ENCODE measurements around the gene HLF.

The HLF gene

DNA sequence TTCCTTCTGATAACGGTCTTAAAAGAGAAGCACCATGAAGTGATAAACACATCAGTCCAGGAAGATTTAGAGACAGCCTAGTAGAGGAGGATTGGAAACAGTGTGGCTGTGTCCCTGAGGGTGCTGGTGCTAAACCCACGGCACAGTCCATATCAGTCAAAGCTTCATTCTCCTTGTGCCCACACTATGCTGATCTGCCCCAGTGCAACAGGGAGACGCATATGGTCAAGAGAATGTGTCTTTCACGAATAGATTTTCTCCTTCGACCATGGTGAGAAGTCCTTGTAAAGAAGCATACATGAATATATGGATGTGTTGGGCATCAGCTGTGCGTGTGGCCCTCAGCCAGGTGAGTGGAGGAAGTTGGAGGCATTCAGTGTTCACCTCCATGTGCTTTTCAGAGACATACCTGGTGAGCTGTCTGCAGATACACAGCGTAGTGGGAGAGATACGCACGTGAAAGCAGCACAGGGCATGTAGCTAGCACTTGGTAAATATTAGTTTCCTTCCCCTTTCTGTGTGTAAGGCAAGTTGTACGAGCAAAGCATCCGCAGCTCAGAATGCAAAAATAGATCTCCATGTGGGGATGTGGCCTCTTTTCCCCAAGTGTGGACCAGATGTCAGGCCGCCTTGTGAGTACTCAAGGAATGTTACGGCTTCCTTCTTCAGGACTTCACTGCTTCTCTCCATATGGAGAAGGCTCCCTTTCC, 29.4 kb downstream of the HLF start:
- DNase-seq: no peak

DNA sequence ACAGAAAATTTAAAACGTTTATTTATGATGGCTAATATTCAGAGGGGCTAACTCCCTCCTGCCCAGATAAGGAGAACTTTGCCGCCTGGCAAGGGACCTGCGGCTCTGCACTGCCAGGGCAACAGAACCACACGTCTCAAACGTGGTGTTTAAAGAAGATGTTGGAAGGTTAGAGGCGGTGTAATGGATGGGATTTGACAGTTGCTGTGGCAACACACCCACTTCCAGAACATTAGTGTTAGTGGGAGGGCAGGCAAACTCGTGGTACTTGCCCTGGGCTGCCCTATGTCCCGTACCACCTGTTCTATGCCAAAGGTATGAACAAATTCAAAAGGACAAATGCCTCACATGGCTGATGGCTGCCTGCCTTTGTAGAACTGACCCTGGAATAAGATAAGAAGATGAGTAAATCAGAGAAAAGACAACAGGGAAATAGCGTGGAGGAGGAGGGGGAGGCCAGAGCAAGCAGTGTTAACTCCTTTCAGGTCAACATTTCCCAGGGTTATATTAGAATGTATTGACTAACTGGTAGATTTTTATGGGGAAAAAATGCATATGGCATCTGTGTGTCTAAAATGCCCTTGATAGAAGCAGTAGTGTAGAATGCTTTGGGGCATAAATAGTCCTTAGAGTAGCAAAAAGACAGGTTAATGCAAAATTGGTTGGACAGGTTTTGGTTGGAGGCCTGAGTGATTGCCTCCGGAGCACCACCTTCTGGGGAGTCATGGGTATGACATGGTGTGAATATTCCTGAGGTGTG, 30.8 kb downstream of the HLF start:
- no peak for DNase-seq

DNA sequence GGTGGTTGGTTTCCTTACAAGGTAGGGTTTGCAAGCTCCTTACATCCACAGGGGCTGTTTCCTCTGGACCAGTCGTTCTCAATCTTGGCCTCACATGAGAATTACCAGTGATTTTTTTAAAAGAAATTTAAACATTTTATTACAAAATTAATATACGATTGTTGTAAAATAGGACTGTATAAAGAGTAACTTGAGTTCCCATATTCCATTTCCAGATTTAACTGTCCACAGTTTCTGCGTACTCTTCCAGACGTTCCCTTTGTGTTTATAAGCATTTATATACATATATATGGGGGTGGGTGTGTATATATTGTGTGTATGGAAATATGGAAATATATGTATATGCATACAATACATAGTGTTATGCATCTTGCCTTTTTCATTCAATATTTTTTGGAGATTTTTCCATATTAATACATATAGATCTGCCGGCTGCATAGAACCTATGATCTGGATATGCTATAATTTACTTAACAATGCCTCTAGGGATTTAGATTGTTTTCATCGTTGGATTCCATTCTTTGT, 31.5 kb downstream of the HLF start:
- DNase-seq: no peak

DNA sequence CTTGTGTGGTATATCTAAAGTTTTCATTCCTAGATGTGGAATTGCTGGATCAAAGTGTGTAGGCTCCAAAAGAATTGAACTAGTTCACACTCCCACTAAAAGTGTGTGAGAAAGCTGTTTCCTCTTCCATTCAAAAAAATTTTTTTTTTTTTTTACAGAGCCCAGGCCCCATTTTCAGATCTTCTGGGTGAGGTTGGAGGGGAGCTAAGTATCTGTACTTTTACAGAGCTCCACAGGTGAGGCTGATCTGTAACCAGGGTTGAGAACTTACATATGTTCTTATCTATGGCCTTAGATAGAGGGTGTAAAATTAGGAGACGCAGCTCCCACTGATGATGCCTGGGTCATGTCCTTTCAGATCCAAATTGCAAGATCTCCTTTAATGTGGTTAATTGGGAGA, 31.9 kb downstream of the HLF start:
- DNase-seq: no peak

DNA sequence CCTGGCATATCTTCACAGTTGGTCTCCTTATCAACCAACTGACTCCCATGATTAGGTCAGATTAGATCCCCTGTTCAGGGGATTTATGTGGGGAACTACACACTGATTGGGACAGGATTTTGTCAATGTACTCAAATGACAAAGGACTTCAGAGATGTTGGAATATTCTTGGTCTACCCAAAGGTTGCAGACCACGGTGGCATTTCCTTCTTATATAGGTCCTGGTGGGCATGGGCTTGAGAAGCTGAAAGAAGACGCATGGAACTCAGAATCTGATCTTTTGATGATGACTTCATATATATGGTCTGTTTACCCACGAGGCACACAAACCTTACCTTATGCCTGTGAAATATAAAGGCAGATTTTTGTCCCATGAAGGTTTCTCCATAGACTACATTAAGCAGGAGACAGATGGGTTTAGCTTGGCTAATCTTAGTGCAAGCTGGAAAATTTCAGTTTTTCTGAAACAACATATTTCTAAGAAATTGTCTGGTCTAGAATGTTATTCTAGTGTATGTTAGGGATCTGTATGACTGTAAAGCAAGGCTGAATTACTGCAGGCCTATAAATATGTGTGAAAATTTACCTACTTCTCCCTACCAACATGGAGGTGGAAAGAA, 33.5 kb downstream of the HLF start:
- no peak for DNase-seq

DNA sequence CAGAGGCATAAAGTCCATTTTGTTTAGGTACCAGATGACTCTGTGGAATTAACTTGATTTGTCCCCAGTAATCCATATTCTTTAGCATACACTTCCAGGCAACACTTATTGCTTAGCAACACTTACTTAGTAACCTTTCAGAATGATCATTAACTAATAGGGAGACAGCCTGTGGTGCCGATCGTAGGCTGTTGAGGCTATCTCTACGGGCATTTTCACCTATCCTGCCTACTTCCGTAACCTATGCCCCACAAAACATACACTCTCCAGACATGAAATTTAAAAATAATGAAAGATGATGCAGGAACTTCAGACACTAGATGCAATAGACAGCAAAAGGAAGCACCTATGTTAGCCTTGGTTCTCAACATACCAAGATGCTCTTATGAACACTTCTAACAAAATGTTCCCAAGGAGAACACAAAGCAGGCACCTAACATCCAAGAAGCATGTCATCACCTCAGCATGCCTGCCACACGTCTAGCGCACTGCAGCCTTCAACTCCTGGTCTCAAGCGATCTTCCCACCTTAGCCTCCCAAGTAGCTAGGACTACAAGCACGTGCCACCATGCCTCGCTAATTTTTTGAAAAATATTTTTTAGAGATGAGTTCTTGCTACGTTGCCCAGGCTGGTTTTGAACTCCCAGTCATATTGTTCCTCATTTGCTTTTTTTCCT, 34.5 kb downstream of the HLF start:
- no peak for DNase-seq

DNA sequence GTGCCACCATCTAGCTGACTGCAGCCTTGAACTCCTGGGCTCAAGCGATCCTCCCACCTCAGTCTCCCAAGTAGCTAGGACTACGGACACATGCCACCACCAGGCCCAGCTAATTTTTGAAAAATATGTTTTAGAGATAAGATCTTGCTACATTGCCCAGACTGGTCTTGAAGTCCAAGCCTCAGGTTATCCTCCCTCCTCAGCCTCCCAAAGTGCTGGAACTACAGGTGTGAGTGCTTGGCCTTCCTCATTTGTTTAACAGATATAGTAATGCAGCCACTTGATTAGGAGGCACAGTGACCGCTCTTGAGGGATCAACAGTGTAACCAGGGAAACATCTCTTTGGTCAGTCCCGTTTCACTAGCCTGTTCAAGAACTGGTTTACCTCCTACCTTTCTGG, 35.1 kb downstream of the HLF start:
- DNase-seq: no peak

DNA sequence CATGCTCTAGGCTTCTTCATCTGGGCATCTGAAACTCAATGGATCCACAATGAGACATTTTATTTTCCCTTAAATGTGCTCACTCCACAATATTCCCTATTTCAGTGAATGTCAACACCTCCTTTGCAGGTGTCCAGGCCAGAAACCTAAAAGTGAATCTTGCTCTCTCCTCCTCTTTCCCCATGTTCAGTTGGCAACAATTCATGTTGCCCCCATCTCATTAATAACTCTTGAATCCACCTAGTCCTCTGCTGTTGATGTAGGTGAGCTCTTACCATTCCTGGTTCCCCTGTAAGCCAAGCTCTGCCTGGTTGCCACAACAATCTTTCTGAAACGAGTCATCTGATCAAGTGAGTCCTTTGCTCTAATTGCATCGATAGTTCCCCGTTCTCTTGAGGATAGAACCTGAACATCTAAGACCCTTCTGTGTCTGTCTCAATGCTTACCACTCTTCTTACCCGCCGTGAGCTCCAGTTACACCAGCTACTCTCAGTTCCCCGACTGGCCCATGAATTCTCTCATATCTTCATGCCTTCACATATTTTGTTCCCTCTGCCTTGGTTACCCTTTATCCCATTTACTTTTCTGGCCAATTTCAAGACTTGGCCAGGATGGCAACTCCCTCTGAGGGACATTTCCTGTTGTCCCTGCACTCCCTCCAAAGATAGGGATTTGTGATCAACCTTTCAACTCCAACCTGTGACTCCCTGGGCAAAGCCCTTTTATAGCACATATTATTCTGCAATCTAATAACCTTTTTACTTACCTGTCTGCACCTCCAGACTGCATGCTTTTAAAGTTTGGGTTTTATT, 35.9 kb downstream of the HLF start:
- DNase-seq: no peak

DNA sequence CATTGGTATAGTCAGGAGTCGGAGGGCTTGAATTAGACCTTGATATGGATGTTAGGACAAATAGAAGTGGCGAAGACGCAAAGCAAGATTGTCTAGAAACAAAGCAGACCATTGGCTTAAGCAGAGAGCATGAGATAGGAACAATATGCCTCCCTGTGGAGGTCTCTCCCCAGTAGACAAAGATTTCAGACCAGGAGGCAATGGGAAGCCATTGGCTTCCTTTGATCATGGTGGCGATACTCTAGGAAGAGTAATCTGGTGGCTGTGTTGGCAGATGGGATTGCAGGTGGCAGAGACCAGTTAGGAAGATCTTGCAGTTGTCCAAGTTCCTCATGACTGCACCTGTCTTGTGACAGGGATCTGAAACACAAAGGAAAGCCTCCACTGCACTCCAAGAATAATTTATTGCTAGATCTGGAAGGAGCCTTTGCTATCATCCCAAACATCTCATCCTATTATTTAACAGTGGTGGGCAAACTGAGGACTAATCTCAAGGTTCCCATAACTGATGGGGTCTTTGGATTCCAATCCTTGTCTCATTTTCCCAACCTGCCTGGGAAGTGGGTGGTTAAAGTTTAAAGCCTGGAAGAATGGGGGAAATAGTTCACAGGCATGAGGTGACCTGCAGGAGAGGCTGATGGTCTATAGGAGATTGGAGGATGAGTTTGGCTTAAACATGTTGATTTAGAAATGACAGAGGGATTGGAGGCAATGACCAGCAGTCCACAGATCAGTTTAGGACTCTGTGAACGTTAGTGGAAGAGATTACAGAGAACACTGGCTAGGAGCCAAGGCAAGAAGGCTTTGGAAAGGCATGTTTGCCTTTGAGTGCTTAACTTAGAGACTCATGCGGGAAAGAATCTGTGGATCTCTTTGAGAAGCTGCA, 37.0 kb downstream of the HLF start:
- DNase-seq: no peak

DNA sequence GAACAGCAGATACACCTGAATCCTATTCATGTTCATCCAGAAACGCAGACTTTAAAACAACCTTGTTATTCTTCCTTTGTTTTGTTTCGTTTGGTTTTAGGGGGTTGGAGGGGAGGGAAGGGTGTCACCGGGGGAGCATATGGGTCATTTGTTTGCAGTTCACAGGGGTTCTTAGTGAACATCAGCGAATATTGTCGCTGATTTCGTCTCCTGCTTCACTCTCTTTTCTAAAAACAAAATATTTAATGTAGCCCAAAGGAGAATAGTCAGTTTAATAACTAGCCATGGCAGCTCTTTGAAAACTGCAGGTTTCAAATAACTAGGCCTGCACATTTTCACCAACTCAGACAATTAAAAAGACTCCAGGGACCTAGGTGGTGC, 37.6 kb downstream of the HLF start:
- DNase-seq: no peak

DNA sequence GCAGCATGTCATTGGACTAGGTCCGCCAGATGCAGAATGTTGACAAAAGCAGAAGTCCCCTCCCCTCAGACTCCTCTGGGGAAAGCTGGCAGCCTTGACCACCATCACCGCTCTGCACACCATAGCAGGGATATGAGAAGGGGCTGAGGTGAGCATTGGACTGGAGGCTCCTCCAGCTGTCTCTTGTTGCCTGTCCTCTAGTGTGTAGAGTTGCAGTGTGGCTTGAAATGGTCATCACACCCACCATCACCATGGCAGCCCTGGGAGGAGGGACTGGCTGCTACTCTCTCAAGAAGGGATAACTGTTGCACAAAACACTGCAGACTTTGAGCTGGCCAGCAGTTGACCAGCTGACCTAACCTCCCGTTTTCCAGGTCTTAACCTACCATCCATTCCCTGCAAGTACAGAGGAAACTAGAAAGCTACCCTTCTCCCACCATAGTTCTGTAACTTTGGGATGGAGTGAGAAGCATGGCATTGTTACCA, 38.3 kb downstream of the HLF start:
- DNase-seq: no peak

DNA sequence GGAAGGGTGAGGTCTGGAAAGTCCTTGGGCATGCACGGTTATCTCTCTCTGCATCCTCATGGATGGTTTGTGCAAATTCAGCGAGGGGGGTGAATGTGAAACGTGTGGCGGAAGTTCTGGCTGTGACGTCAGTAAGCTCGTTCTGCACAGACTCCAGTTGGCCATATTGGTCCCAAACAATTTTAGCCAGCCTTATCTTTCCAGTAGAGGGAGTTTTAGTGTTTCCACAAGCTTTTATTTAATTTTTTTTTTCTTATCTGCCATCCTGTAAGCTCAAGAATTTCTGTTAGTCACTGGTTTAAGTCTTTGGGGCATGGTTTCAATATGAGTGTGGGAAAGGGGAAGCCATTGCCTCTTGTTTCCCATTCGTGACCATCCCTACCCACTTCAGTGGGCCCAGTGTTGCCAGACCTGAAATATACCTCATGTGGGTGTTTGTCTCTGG, 39.0 kb downstream of the HLF start:
- DNase-seq: no peak

DNA sequence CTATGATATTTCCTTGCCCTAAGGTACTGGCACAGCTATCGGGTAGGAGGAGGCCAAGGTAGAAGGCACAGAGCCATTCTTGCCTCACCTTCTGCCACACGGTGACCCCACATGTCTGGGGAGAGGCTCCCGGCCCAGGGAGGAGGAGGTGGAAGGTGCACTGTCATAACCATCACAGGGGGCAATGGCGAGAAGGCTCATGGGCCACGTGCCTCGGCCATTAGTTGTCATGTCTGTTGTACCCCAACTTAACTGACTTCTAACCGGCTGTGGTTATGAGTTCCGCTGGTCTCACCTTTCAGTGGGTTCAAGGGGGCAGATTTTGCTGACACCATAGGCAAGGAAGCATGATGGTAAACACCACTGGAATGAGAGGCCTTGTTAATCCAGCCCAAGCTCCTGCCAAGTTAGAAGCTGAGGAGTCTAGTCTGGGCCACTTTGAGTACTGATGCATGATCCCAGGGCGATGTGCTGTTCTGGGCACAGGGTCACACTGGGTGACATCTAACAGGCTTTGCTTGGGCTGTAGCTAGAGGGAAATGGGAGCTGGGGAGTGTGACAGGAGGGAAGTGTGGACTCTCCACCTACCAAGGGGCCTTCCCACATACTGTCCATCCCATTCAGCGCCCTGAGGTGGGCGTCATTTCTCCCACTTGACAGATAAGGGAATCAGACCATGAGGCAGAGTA, 39.6 kb downstream of the HLF start:
- no peak for DNase-seq

DNA sequence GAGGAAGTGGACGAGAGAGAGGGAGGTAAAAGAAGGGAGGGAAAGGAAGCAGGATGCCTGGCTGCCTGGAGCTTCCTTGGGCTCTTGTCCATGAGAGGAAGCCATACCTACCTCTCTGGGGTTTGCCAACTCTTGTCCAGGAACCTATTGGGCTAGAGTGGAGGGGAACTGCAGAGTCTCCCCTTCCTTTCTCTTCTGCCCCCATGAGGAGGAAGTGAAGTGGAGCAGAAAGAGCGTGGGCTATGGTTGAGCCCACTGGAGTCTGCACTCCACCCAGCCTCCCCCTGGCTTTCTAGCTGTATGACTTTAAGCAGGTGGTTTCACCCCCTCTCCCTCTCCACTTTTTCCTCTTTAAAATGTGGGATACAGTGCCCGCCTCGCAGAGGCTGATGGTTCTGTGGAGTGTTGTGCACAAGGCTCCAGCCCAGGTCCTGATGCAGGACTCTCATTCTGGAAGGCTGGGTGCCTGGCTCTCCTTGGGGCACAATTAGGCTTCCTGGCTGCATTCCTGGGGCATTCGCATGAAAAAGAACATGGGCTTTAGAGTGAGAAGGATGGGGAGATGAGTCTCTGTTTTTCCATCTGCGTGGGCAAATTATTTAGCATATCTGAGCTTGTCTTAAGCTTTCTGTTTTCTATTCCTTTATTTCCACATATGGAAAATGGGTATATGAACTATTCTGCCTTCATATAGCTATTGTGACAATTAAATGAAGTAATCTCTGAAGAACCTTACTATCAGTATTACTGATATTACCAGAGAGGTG, 40.7 kb downstream of the HLF start:
- DNase-seq: no peak

DNA sequence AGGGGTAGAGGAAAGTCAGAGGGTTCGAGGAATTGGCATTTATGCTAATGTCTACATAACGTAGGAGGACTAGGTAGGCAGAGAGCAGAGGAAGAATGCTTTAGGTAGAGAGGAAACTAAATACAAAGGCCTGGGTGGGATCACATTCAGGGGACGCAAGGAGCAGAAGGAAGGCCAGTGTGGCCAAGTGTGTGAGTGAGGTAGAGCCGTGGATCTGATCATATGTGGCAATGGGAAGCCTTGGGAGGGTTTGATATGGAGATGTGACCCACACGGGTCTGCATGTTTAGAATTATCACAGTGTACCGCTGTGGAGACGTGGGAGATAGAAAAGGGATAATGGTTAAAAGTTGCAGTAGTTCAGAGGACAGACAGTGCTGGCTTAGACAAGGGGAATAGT, 43.1 kb downstream of the HLF start:
- no peak for DNase-seq

DNA sequence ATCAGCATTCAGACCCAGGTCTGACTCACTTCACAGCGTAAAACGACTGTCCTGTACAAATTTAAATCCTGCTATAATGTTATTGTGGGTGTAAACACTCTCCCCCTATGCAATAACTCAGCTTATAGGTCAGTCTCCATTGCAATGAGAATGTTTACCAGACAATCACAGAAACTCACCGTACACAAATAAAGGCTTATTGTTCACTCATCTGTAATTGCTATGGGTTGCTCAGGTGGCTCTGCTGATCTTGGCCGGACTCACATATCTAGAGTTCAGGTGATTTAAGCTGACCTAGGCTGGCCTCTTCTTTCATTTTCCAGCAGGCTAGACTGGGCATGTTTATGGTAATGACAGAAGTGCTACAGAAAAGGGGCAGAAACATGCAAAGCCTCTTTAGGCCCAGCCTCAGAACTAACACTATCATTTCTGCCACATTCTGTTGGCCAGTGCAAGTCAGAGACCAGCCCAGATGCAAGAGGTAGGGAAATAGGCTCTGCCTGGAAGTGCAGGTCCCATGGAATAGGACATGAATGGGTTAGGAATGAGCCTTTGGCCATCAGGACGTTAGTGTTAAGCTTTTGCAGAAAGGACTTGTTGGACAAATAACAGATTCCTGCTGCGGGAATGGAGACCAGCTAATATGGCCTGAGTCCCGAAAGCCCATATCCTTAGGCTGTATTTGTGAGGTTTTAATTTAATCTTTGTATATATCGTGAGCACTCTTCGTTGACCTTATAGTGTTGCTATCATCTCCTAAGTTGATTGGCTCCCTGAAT, 44.0 kb downstream of the HLF start:
- DNase-seq: no peak

DNA sequence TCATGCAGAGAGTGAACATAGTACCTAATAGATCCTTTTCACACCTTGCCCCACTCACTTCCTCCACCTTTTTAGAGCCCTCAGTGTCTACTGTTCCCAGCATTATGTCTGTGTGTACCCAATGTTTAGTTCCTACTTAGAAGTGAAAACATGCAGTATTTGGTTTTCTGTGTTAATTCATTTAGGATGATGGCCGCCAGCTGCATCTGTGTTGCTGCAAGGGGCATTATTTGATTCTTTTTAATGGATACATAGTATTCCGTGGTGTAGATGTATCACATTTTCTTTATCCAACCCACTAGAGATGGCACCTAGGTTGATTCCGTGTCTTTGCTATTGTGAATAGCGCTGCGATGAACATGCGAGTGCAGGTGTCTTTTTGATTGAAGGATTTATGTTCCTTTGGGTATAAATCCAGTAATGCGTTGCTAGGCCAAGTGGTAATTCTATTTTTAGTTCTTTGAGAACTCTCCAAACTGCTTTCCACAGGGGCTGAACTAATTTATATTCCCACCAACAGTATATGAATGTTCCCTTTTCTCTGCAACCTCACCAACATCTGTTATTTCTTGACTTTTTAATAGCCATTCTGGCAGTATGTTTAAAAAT, 47.1 kb downstream of the HLF start:
- DNase-seq: no peak

DNA sequence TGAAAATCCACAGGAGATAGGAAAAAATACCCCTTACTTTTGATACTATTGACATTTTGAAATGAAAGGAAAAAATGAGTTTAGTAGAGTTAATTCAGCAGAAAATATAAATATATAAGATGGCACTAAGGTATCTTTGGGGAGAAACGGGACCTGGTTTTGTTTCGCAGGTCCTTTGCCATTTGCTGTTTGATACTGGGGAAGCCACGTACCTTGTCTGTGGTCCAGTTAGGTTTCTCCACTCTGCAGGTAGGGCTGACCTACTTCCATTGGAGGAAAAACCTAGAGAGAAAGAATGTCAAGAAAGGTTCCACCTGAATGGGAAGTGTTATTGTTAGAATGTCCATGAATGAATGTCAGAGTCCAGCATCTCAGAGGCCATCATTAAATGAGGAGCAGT, 48.1 kb downstream of the HLF start:
- DNase-seq: no peak
